Mesodermal cell (in vitro differentiated cells): Measurements from ENCODE around the gene OR8A1.

Source experiments
- H3K27ac ChIP-seq: 2 replicates; pipeline ENCODE4 v1.7.0; 2013; ENCODE audit warnings: mild to moderate bottlenecking, low read depth, low read length, moderate library complexity; ENCODE audit not compliant: severe bottlenecking
- H3K36me3 ChIP-seq: 2 replicates; pipeline ENCODE4 v1.7.1; 2013; ENCODE audit warnings: mild to moderate bottlenecking, low read length, moderate library complexity; ENCODE audit not compliant: control insufficient read depth, insufficient read depth
- H3K4me1 ChIP-seq: one replicate; pipeline ENCODE4 v1.7.1; 2013; ENCODE audit warnings: mild to moderate bottlenecking, low read length; ENCODE audit not compliant: insufficient read depth, control insufficient read depth, poor library complexity, severe bottlenecking
- H3K4me3 ChIP-seq: 2 replicates; pipeline ENCODE4 v1.7.0; 2013; ENCODE audit warnings: low read length, control low read depth, mild to moderate bottlenecking; ENCODE audit not compliant: insufficient read depth, poor library complexity, severe bottlenecking; ENCODE audit errors: extremely low read depth
- H3K9me3 ChIP-seq: 2 replicates; pipeline ENCODE4 v1.7.1; 2013; ENCODE audit warnings: mild to moderate bottlenecking, low read length, moderate library complexity; ENCODE audit not compliant: control insufficient read depth
- WGBS, 2 experiments: methylation state at CpG; one replicate each; pipeline ENCODE4 v1.1.5; 2013; ENCODE audit warnings: missing lambda C conversion rate in 2 of 2; ENCODE audit not compliant: insufficient coverage in 2 of 2; 5-methylcytosine and 5-hydroxymethylcytosine counted together

The OR8A1 gene

DNA sequence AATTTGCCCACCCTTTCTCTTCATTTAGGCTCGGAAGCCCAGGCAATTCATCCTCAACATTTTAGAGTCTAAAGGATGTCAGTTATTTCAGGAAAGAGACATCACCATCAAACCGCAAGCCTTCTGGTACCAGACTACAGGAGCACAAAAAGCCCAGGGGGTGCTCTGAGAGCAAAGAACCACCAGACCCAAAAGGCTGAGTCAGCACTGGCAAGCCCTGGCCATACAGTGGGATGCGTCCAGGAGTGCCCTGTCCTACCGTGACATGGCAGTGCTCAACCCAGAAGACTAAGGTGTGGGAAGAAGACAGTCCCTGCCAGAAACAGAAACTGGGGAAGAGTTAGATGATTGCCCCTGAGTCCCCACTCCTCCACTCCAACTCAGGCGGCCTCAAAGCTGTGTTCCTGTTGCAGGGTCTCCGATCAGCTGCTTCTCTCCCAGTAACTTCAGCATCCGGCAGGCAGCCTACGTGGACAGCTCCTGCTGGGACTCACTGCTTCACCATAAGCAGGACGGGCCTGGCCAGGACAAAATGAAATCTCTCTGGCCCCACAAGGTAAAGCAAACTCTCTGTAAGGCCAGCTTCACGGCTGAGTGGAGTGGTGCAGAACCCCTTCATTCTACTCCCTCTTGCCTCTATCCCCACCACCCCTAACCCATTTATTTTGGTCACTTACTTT lies 42.9 kb downstream of the OR8A1 start:
- WGBS, 2 experiments, result 75 to 86% methylated on average over 9 of the region's 10 CpGs
- no peaks in the 10 kb centered on the region for H3K9me3 ChIP-seq

DNA sequence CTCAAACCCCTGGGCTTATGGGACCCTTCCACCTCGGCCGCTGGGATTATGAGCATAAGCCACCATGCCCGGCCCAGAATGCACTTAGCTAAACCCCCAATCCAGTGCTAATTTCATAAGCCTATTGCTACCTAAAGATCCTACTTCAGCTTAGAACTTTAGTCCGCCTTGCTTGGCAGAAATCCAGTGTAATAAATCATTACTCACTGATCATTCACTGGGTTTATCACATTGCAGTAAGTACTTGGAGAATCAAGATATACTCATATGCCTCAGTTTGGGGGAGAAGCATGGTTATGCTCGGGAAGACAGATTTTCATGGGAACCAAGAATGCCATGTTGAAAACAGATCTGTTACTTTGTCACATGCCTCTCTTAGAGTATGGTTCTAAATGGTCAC lies 49.1 kb downstream of the OR8A1 start:
- Histone ChIP-seq H3K4me3 (no peak overlapping the region), H3K4me1 (no peaks in the 10 kb centered on the region), H3K36me3 (no peaks in the 10 kb centered on the region), H3K9me3 (no peaks in the 10 kb centered on the region), H3K27ac (no peak overlapping the region)
- 88 to 91% methylated on average over 4 to 5 of the region's 5 CpGs for WGBS, 2 experiments

More for the DNA sequence above, 42.9 kb downstream of the OR8A1 start:
- no peak overlapping the region for H3K4me3 ChIP-seq
- no peak overlapping the region for H3K27ac ChIP-seq
- H3K4me1 ChIP-seq, result no peaks in the 10 kb centered on the region
- no peaks in the 10 kb centered on the region for H3K36me3 ChIP-seq
